Spleen (tissue), 11 donors: Measurements from ENCODE around the gene NCOA1. TPM values are rescaled to one million over a fixed set of nuclear protein-coding genes. Genes with fewer than 3 reads are reported as not detected.

Experiments used
- DNase-seq: peaks from one replicate; pipeline ENCODE4 v3.0.0-alpha.2; 2020
- H3K27ac ChIP-seq, 8 donors: fragments of 200-600 bp; sonication (generic) in 7 of 8; 1 replicate in 4 of 8; 2 replicates in 4 of 8; pipeline versions ENCODE4 v1.5.0 to v1.8.0; 2016 to 2021; ENCODE audit warnings: inconsistent platforms in 4 of 8, mild to moderate bottlenecking in 4 of 8, moderate library complexity in 1 of 8
- H3K27me3 ChIP-seq, 7 donors: fragments of 200-600 bp; sonication (generic) in 6 of 7; replicated peaks in 1 of 7; 1 replicate in 4 of 7; 2 replicates in 3 of 7; pipeline versions ENCODE4 v1.5.0 to v1.8.0; 2016 to 2021; ENCODE audit warnings: inconsistent platforms in 3 of 7, mild to moderate bottlenecking in 1 of 7
- H3K36me3 ChIP-seq, 6 donors: fragments of 200-600 bp; sonication (generic) in 5 of 6; 1 replicate in 4 of 6; 2 replicates in 2 of 6; pipeline versions ENCODE4 v1.5.0 to v1.8.0; 2016 to 2021; ENCODE audit warnings: inconsistent platforms in 2 of 6
- H3K4me1 ChIP-seq, 6 donors: fragments of 200-600 bp; sonication (generic) in 5 of 6; 1 replicate in 3 of 6; 2 replicates in 3 of 6; pipeline versions ENCODE4 v1.5.0 to v1.8.0; 2016 to 2021; ENCODE audit warnings: inconsistent platforms in 3 of 6
- H3K4me3 ChIP-seq, 8 donors: fragments of 200-600 bp; sonication (generic) in 7 of 8; 1 replicate in 4 of 8; 2 replicates in 4 of 8; pipeline versions ENCODE4 v1.5.0 to v1.8.0; 2016 to 2021; ENCODE audit warnings: inconsistent platforms in 4 of 8, mild to moderate bottlenecking in 4 of 8, moderate library complexity in 2 of 8
- H3K9me3 ChIP-seq, 8 donors: fragments of 200-600 bp; sonication (generic) in 7 of 8; 1 replicate in 4 of 8; 2 replicates in 4 of 8; pipeline versions ENCODE4 v1.5.0 to v1.8.0; 2016 to 2021; ENCODE audit warnings: inconsistent platforms in 4 of 8
- CTCF ChIP-seq, 11 experiments: fragments of 200-600 bp in 7 of 11; fragments of 450-650 bp in 4 of 11; sonication (generic) in 4 of 11; IDR thresholded peaks in 8 of 11; conservative IDR thresholded peaks in 3 of 11; 1 replicate in 7 of 11; 2 replicates in 4 of 11; pipeline versions ENCODE4 v1.4.0 to v1.8.0; 2016 to 2021; ENCODE audit warnings: antibody characterized with exemption in 11 of 11, inconsistent platforms in 4 of 11, mild to moderate bottlenecking in 1 of 11
- POLR2A ChIP-seq, 3 donors: fragments of 450-650 bp; IDR thresholded peaks; one replicate each; pipeline ENCODE4 v1.5.1; 2017; ENCODE audit warnings: antibody characterized with exemption in 3 of 3, mild to moderate bottlenecking in 1 of 3
- POLR2AphosphoS5 ChIP-seq, 3 donors: sonication (generic); formaldehyde crosslinking; IDR thresholded peaks; one replicate each; pipeline ENCODE4 v1.5.1; 2017; ENCODE audit warnings: antibody characterized with exemption in 3 of 3
- WGBS, 5 donors: extraction: QIAGEN DNeasy Blood & Tissue Kit in 3 of 5; methylation state at CpG; one replicate each; pipeline versions ENCODE4 v1.1.5 to v1.1.7; 2013 to 2018; 5-methylcytosine and 5-hydroxymethylcytosine counted together
- intact Hi-C: fragments of 100-400 bp; cut with DNase I; formaldehyde crosslinking; loops from one replicate; pipeline ENCODE4 v1.15.0; 2023; ENCODE audit warnings: low total_unique reads
- polyA plus RNA-seq, 3 donors: library from polyadenylated mRNA; stranded (reverse); fragments of 200-250 nt; gene quantifications; one replicate each; pipeline ENCODE4 v1.2.1, GENCODE V29; 2013
- total RNA-seq, 7 donors: library from RNA; depleted of rRNA in 3 of 7; stranded (reverse); fragments of >200 nt in 3 of 7; fragmentation: NEBNext Ultra II Directional in 4 of 7; extraction: Animal tissue kit (Norgen Biotek cat#: 25700) in 4 of 7; gene quantifications; one replicate each; pipeline versions ENCODE4 v1.1.0 to v1.2.1, GENCODE V29; 2016 to 2021
- donor health status: healthy with polysubstance abuse.
- donor health status: DM: no; HTN: no; CAD: no; lungs with moderate emphysema.
- donor health status: DM: no; HTN: no; CAD: no.
- donor health status: Bipolar disorder and iron deficiency.
- donor health status: healthy.
- donor health status: DM: no; HTN: no; CAD: no.
- donor health status: DM: yes; HTN: yes; CAD: no.

NCOA1 gene
- total and polyA plus RNA-seq, 10 donors: 4.4 to 73.6 (median 54.4) TPM

GRCh38 chr2:24768601-24769000 is 277.5 kb downstream of the NCOA1 start:
- Histone ChIP-seq H3K4me1 (no peaks in the 10 kb centered on the region), H3K9me3 (no peaks in the 10 kb centered on the region), H3K27me3 (no peaks in the 10 kb centered on the region), H3K36me3 (peaks cover 0 to 71% (median 36%) of the 10 kb centered on the region in 6 donors), H3K27ac (no peak overlapping the region), H3K4me3 (no peak overlapping the region)
- no peak for TF ChIP-seq CTCF (IDR thresholded peaks at IDR 0.05 in 8 of 11, conservative IDR thresholded peaks at IDR 0.05 in 3 of 11)
- WGBS, 5 donors: 87 to 97% (median 95%) methylated on average over 7 of the region's 7 CpGs
- intact Hi-C loops: no loop called here
- DNase-seq: no peak

GRCh38 chr2:24771061-24771460 is 280.0 kb downstream of the NCOA1 start:
- no peak for DNase-seq
- intact Hi-C loops: no loop called here
- H3K36me3 ChIP-seq: peaks cover 0 to 46% (median 24%) of the 10 kb centered on the region in 6 donors
- H3K27ac ChIP-seq: no peak overlapping the region
- no peaks in the 10 kb centered on the region for H3K27me3 ChIP-seq
- TF ChIP-seq POLR2AphosphoS5 (IDR thresholded peaks at IDR 0.05) (no peak), POLR2A (IDR thresholded peaks at IDR 0.05) (no peak), CTCF (IDR thresholded peaks at IDR 0.05 in 8 of 11, conservative IDR thresholded peaks at IDR 0.05 in 3 of 11) (no peak)
- H3K9me3 ChIP-seq: no peaks in the 10 kb centered on the region
- WGBS, 5 donors: 91 to 96% (median 95%) methylated on average over 5 of the region's 5 CpGs
- no peaks in the 10 kb centered on the region for H3K4me1 ChIP-seq
- no peak overlapping the region for H3K4me3 ChIP-seq

GRCh38 chr2:24771764-24772586 is 280.9 kb downstream of the NCOA1 start:
- Histone ChIP-seq H3K36me3 (peaks cover 0 to 37% (median 24%) of the 10 kb centered on the region in 6 donors), H3K4me3 (no peak overlapping the region), H3K27ac (no peak overlapping the region), H3K27me3 (no peaks in the 10 kb centered on the region), H3K9me3 (no peaks in the 10 kb centered on the region), H3K4me1 (no peaks in the 10 kb centered on the region)
- intact Hi-C loops: no loop called here
- no peak for TF ChIP-seq POLR2A (IDR thresholded peaks at IDR 0.05)
- TF ChIP-seq CTCF (IDR thresholded peaks at IDR 0.05 in 8 of 11, conservative IDR thresholded peaks at IDR 0.05 in 3 of 11): no peak
- no peak for TF ChIP-seq POLR2AphosphoS5 (IDR thresholded peaks at IDR 0.05)
- 90 to 98% (median 93%) methylated on average over 5 of the region's 5 CpGs for WGBS, 5 donors
- DNase-seq: no peak

GRCh38 chr2:24774373-24774772 is 283.3 kb downstream of the NCOA1 start:
- DNase-seq: no peak
- no peak overlapping the region for H3K4me3 ChIP-seq
- peaks cover 0 to 9% (median 5%) of the 10 kb centered on the region in 6 donors for H3K4me1 ChIP-seq
- H3K36me3 ChIP-seq: peaks cover 0 to 14% (median 9%) of the 10 kb centered on the region in 6 donors
- 61 to 86% (median 82%) methylated on average over 3 of the region's 3 CpGs for WGBS, 5 donors
- H3K27ac ChIP-seq: no peak overlapping the region
- no peaks in the 10 kb centered on the region for H3K27me3 ChIP-seq
- TF ChIP-seq CTCF (IDR thresholded peaks at IDR 0.05 in 8 of 11, conservative IDR thresholded peaks at IDR 0.05 in 3 of 11): no peak
- TF ChIP-seq POLR2A (IDR thresholded peaks at IDR 0.05): no peak
- no peak for TF ChIP-seq POLR2AphosphoS5 (IDR thresholded peaks at IDR 0.05)
- intact Hi-C loops: no loop called here
- H3K9me3 ChIP-seq: no peaks in the 10 kb centered on the region
